Memory B cell (primary cell): ENCODE data around the gene LAMA2.
"Not testable (repeated sequence)": the region's sequence is repeated elsewhere in the genome, so short reads cannot be mapped to it uniquely, and the experiment has no call there.

ENCODE experiments used
- ATAC-seq: fragments of 150-1000 bp; cut with Tn5 transposase; 2 replicates; pipeline ENCODE4 v1.10.0; 2021; ENCODE audit warnings: low read depth, mild to moderate bottlenecking, moderate library complexity
- DNase-seq, 2 donors: peaks; one replicate each; pipeline ENCODE4 v3.0.0; 2022; ENCODE audit warnings: low spot score in 2 of 2
- H3K27ac Mint-ChIP-seq: one replicate; pipeline ENCODE4 v1.8.0; 2022; ENCODE audit warnings: mild to moderate bottlenecking, moderate library complexity, mixed read lengths
- H3K27me3 Mint-ChIP-seq: one replicate; pipeline ENCODE4 v1.8.0; 2022; ENCODE audit warnings: mixed read lengths
- H3K36me3 Mint-ChIP-seq: one replicate; pipeline ENCODE4 v1.8.0; 2022; ENCODE audit warnings: mild to moderate bottlenecking, mixed read lengths
- H3K4me1 Mint-ChIP-seq: one replicate; pipeline ENCODE4 v1.8.0; 2022; ENCODE audit warnings: mixed read lengths
- H3K4me3 Mint-ChIP-seq: one replicate; pipeline ENCODE4 v1.8.0; 2022; ENCODE audit warnings: mild to moderate bottlenecking, moderate library complexity, mixed read lengths
- H3K9me3 Mint-ChIP-seq: one replicate; pipeline ENCODE4 v1.8.0; 2022; ENCODE audit warnings: mixed read lengths

LAMA2 gene

DNA sequence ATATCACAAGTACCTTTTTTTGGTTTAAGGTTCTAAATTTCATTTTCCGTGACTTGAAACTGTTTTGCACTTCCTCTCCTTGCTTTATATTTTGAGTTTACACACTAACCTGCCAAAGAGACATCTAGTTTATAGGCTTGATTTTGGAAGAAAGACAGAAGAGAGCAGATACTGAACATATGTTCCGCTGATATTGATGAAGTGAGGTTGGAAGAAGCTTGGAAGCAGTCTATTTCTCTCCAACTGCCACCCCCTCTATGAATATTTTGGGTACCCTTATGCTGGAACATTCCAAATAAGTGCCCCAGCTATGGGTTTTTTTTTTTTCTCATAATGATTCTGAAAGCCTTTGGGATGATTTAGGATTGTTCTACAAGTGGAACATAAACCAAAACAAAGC is 150.6 kb downstream of the LAMA2 start:
- H3K4me3 Mint-ChIP-seq = no peak overlapping the region
- no peak for ATAC-seq
- H3K36me3 Mint-ChIP-seq = no peaks in the 10 kb centered on the region
- no peak for DNase-seq
- no peaks in the 10 kb centered on the region for H3K27me3 Mint-ChIP-seq
- H3K4me1 Mint-ChIP-seq = no peaks in the 10 kb centered on the region
- peaks cover 1% of the 10 kb centered on the region for H3K9me3 Mint-ChIP-seq
- no peak overlapping the region for H3K27ac Mint-ChIP-seq

DNA sequence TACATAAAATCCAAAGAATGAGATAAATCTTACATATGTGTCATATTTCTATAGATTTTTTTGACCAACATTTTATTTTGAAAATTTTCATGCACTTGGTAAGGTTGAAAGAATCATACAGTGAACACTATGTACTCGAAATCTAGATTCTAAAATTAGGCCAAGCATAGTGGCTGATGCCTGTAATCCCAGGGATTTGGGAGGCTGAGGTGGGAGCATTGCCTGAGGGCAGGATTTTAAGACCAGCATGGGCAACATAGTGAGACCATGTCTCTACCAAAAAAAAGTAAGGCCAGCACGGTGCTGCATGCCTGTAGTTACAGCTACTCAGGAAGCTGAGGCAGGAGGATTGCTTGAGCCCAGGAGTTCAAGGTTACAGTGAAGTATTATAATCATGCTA is 158.6 kb downstream of the LAMA2 start:
- H3K36me3 Mint-ChIP-seq = no peaks in the 10 kb centered on the region
- H3K4me3 Mint-ChIP-seq = no peak overlapping the region
- H3K9me3 Mint-ChIP-seq = no peaks in the 10 kb centered on the region
- H3K4me1 Mint-ChIP-seq = no peaks in the 10 kb centered on the region
- no peaks in the 10 kb centered on the region for H3K27me3 Mint-ChIP-seq
- DNase-seq = no peak
- H3K27ac Mint-ChIP-seq = no peak overlapping the region
- no peak for ATAC-seq

DNA sequence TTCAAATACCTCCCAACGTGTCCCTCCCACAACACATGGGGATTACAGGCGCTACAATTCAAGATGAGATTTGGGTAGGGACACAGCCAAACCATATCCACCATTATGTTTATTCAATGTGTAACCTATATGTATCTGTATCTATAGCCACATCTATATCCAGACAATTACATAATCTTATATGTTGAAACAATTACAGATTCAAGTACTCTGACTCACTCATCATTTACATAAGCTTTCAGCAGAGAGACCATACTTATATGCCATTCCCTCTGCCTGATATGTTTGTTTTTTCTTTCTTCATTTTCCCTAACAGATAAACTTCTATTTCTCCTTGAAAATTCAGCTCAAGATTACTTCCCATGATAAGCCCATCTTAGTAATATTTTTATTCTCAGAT is 163.6 kb downstream of the LAMA2 start:
- H3K4me1 Mint-ChIP-seq = no peaks in the 10 kb centered on the region
- H3K27ac Mint-ChIP-seq = no peak overlapping the region
- H3K4me3 Mint-ChIP-seq = no peak overlapping the region
- DNase-seq = no peak
- peaks cover 2% of the 10 kb centered on the region for H3K27me3 Mint-ChIP-seq
- H3K36me3 Mint-ChIP-seq = no peaks in the 10 kb centered on the region
- H3K9me3 Mint-ChIP-seq = peaks cover 3% of the 10 kb centered on the region
- no peak for ATAC-seq

DNA sequence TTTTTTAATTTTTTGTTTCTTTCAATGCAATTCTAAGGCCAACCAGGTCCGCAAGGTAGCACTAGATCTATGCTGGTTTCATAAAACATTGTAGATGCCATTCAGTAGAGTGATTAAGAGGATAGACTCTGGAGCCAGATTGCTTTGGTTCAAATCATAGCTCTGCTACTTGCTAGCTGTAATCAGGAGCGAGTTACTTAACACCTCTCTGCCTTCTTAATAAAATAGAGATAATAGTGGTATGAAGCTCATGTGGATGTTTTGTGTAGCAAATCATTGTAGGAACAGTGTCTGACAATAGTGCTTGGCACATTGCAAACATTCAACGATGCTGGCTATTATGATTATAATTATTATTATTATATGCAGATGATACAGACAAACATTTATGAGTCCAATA is 164.9 kb downstream of the LAMA2 start:
- ATAC-seq = no peak
- H3K4me1 Mint-ChIP-seq = no peaks in the 10 kb centered on the region
- peaks cover 3% of the 10 kb centered on the region for H3K9me3 Mint-ChIP-seq
- no peak overlapping the region for H3K27ac Mint-ChIP-seq
- no peaks in the 10 kb centered on the region for H3K36me3 Mint-ChIP-seq
- DNase-seq = no peak
- H3K4me3 Mint-ChIP-seq = no peak overlapping the region
- H3K27me3 Mint-ChIP-seq = peaks cover 2% of the 10 kb centered on the region

DNA sequence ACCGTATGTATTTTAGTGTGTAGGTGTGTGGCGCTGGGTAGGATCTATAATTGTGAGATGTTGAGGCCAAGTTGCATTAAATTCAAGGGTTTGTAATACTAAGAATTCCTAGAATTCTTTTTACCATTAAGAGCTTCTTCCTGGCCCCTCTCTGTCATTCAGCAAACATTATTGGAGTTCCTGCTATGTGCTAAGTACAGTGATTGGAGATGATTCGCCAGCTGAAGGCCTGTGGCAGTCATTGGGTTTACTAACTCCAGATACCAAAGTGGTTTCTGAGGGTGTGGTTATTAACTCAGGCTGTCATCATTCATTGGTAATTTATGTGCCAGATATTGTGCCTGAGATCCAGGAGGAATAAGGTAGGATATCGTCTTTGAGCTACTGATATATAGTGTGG is 167.1 kb downstream of the LAMA2 start:
- Mint-ChIP-seq H3K27ac (no peak overlapping the region), H3K27me3 (peaks cover 4% of the 10 kb centered on the region), H3K36me3 (no peaks in the 10 kb centered on the region), H3K9me3 (peaks cover 3% of the 10 kb centered on the region), H3K4me3 (no peak overlapping the region), H3K4me1 (no peaks in the 10 kb centered on the region)
- ATAC-seq = no peak
- no peak for DNase-seq

DNA sequence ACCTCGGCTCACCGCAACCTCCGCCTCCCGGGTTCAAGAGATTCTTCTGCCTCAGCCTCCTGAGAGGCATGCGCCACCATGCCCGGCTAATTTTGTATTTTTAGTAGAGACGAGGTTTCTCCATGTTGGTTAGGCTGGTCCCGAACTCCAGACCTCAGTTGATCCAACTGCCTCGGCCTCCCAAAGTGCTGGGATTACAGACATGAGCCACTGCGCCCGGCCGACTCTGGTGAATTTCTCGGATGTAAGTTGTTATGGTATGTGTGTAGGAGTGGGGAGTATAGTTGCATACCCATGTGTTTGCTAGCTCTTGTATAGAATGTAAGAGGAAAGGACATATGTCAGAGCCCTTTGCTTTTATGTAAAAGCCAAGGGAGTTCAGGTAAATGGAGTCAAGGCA is 170.2 kb downstream of the LAMA2 start:
- H3K36me3 Mint-ChIP-seq, H3K27ac Mint-ChIP-seq, H3K27me3 Mint-ChIP-seq, H3K9me3 Mint-ChIP-seq, DNase-seq, ATAC-seq, H3K4me1 Mint-ChIP-seq, H3K4me3 Mint-ChIP-seq: not testable (repeated sequence)

DNA sequence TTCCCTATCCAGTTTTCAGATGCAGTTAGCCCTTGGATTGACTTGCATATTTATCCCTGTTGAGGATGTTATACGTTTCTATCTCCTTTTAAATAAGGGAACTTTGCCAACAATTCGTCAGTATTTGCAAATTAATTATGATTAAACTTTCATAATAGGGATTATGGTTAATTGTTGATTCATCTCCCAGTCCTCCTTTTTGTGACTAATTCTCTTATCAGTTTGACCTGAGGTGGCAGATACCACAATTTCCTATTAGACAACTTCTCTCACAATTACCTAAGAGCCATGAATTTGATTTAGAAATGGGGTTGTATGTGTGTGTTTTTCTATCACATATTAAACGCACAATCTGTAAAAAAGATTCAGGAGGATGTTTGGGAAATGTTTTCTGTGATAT is 172.9 kb downstream of the LAMA2 start:
- Mint-ChIP-seq H3K27me3 (peaks cover 1% of the 10 kb centered on the region), H3K4me1 (no peaks in the 10 kb centered on the region), H3K4me3 (no peak overlapping the region), H3K36me3 (no peaks in the 10 kb centered on the region), H3K27ac (no peak overlapping the region), H3K9me3 (no peaks in the 10 kb centered on the region)
- ATAC-seq (no peak), DNase-seq (no peak)

DNA sequence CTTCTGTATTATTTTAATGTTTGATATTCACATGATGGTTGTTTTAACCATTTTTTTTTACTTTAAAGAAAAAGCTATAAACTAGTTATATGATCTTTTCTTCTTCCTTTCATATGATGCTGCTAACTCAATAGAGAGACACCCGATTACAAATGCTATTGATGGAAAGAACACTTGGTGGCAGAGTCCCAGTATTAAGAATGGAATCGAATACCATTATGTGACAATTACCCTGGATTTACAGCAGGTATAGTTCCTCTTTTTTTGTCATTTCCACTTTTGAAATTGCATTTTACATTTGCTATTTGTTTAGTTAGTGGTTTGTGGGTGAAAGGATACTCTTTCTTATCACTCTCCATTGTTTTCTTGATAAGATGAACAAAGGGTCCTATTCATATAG is 176.7 kb downstream of the LAMA2 start:
- ATAC-seq (no peak), DNase-seq (no peak)
- Mint-ChIP-seq H3K4me1 (no peaks in the 10 kb centered on the region), H3K4me3 (no peak overlapping the region), H3K27me3 (no peaks in the 10 kb centered on the region), H3K27ac (no peak overlapping the region), H3K36me3 (no peaks in the 10 kb centered on the region), H3K9me3 (no peaks in the 10 kb centered on the region)

DNA sequence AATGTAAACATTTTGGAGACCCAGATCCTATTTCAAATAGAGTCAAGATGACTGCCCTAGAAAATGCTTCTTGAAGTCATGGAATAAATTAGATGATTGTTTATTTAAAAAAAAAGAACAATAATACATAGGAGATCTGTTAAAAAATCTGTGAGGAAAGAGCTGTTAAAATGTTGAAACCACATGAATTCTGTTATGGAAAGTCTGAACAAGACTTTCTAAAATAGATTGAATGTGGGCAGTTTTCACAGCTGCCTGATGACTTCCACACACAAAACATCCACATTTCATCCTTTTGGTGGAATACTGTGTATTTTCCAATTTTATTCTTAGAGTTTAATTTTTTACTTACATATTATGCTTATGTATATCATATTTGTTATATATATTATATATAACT is 186.1 kb downstream of the LAMA2 start:
- Mint-ChIP-seq H3K36me3 (no peaks in the 10 kb centered on the region), H3K4me3 (no peak overlapping the region), H3K27ac (no peak overlapping the region), H3K27me3 (no peaks in the 10 kb centered on the region), H3K4me1 (no peaks in the 10 kb centered on the region), H3K9me3 (peaks cover 1% of the 10 kb centered on the region)
- ATAC-seq (no peak), DNase-seq (no peak)

DNA sequence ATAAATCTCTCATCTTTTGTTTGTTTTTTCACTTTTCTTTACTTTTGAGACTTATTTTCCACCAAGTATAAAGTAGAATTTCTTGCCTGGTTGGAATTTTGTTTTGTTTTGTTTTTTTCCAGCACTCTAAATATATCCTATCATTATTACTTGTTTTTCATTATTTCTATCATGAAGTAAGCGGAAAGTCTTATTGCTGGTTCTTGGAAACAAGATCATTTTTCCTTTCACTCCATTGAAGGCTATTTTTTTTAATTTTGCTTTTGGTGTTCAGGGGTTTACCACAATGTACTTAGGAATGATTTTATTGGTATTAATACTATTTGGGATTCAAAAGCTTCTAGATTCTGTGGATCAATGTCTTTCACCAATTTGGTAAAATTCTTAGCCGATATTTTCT is 190.1 kb downstream of the LAMA2 start:
- Mint-ChIP-seq H3K36me3 (no peaks in the 10 kb centered on the region), H3K4me3 (no peak overlapping the region), H3K4me1 (no peaks in the 10 kb centered on the region), H3K9me3 (no peaks in the 10 kb centered on the region), H3K27me3 (peaks cover 2% of the 10 kb centered on the region), H3K27ac (no peak overlapping the region)
- ATAC-seq = no peak
- no peak for DNase-seq

DNA sequence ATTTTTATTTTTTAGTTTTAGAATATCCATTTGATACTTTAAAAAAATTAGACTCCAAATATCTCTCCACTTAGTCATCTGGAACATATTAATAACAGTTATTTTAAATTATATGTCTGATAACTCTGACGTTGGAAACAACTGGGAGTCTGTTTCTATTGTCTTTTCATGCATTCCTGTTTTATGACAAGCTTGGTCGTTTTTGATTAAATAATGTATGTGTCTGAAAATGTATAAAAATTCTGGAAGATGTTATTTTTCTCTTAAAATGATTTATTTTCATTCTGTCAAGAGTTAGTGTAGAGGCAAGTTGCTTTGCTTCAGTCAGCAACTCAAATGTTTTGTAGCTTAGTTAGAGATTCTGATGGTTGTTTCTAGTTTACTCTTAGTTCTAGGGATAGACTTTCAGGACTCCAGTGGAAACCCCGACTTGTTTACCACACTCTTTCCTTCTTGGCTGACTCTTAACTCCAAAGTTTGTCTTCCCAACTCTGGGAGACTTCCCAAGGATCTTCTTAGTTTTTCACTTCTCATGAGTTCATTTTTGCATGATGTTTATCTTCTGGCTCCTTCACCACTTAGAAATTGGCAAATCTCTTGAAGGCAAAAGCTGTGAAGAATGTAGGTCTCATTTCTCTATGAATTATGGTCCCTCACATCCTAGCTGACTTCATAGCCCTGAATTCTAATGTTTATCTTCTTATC is 190.9 kb downstream of the LAMA2 start:
- H3K27me3 Mint-ChIP-seq = peaks cover 2% of the 10 kb centered on the region
- no peaks in the 10 kb centered on the region for H3K4me1 Mint-ChIP-seq
- ATAC-seq = no peak
- H3K27ac Mint-ChIP-seq = no peak overlapping the region
- no peaks in the 10 kb centered on the region for H3K36me3 Mint-ChIP-seq
- no peaks in the 10 kb centered on the region for H3K9me3 Mint-ChIP-seq
- H3K4me3 Mint-ChIP-seq = no peak overlapping the region
- no peak for DNase-seq

DNA sequence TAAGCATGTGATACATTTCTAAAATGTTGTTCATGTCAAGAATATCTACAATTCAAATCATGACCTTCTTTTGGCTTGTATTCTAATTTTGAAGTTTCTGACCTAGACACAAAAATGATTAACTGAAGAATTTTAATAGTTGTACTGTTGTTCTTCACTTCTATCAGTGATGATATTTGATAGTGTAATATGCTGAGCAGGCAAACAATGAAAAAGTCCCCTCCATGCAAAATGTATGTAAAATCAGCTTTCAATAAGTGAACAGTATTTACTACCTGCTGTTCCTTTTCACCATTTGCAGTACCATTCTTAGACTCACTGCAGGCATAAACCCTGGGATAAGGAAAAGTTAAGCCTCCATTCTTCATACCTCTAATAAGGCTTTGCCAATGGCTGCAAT is 201.5 kb downstream of the LAMA2 start:
- Mint-ChIP-seq H3K27ac (no peak overlapping the region), H3K36me3 (no peaks in the 10 kb centered on the region), H3K4me3 (no peak overlapping the region), H3K9me3 (peaks cover 2% of the 10 kb centered on the region), H3K27me3 (peaks cover 2% of the 10 kb centered on the region), H3K4me1 (no peaks in the 10 kb centered on the region)
- no peak for DNase-seq
- ATAC-seq = no peak

DNA sequence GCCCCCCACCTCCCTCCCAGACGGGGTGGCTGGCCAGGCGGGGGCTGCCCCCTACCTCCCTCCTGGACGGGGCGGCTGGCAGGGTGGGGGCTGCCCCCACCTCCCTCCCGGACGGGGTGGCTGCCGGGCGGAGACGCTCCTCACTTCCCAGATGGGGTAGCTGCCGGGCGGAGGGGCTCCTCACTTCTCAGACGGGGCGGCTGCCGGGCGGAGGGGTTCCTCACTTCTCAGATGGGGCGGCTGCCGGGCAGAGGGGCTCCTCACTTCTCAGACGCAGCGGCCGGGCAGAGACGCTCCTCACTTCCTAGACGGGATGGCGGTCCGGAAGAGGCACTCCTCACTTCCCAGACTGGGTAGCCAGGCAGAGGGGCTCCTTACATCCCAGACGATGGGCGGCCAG is 205.5 kb downstream of the LAMA2 start:
- ATAC-seq, H3K4me1 Mint-ChIP-seq, H3K36me3 Mint-ChIP-seq, DNase-seq, H3K9me3 Mint-ChIP-seq, H3K4me3 Mint-ChIP-seq, H3K27ac Mint-ChIP-seq, H3K27me3 Mint-ChIP-seq: not testable (repeated sequence)

DNA sequence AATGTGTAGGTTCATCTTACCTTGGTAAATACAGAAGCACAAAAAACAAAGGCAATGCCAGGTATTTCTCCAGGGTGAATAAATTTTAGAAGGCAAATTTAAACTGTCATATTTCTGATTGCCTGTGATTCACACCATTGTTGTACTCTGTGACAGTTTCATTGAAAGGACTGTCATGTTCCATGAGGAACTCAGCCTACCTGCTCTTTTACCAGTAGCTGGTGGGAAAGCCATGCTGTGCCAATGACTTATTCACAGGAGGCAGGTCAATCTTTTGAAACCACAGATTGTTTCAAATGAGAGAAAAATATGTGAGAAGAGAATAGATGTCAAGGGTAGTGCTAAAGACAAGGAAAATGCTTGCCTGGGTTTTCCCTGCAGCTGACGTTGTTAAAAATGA is 206.4 kb downstream of the LAMA2 start:
- no peaks in the 10 kb centered on the region for H3K4me1 Mint-ChIP-seq
- no peak for DNase-seq
- H3K9me3 Mint-ChIP-seq = peaks cover 2% of the 10 kb centered on the region
- no peaks in the 10 kb centered on the region for H3K36me3 Mint-ChIP-seq
- ATAC-seq = no peak
- no peak overlapping the region for H3K4me3 Mint-ChIP-seq
- no peak overlapping the region for H3K27ac Mint-ChIP-seq
- H3K27me3 Mint-ChIP-seq = peaks cover 2% of the 10 kb centered on the region

DNA sequence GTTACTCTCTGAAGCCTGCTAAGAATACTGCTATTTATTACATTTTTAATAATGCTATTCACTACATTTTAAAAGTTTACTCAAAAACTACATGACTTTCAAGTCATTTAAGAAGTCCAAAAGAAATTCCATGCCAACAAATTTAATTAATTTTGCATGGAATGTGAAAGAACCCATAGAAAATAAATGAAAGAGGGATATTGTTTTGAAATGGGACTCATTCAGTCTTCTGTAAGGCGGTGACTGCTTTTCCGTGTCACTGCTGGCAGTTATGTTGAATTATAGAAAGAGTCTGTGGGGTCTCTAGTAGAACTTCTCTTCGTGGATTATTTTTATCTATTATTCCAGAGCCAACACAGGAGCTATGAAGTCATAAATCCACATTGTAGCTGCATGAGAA is 211.2 kb downstream of the LAMA2 start:
- Mint-ChIP-seq H3K4me3 (no peak overlapping the region), H3K4me1 (no peaks in the 10 kb centered on the region), H3K27ac (no peak overlapping the region), H3K27me3 (no peaks in the 10 kb centered on the region), H3K36me3 (no peaks in the 10 kb centered on the region), H3K9me3 (no peaks in the 10 kb centered on the region)
- ATAC-seq (no peak), DNase-seq (no peak)
